KOPT-K1 (cell line): ENCODE data around the gene MT1B.

Experiments used
- H3K27ac ChIP-seq: fragments of 200-600 bp; sonication (generic); 2 replicates; pipeline ENCODE4 v1.5.1; 2016; ENCODE audit warnings: antibody characterized with exemption, mild to moderate bottlenecking, low read depth, low read length; ENCODE audit not compliant: poor library complexity, severe bottlenecking
- H3K36me3 ChIP-seq: fragments of 200-600 bp; sonication (generic); 2 replicates; pipeline ENCODE4 v1.5.1; 2017; ENCODE audit warnings: antibody characterized with exemption, mild to moderate bottlenecking, low read length, moderate library complexity; ENCODE audit not compliant: insufficient read depth
- H3K9me3 ChIP-seq: fragments of 200-600 bp; sonication (generic); 2 replicates; pipeline ENCODE4 v1.5.1; 2017; ENCODE audit warnings: antibody characterized with exemption, low read length, mild to moderate bottlenecking; ENCODE audit not compliant: insufficient read depth, poor library complexity, severe bottlenecking

The MT1B gene

DNA sequence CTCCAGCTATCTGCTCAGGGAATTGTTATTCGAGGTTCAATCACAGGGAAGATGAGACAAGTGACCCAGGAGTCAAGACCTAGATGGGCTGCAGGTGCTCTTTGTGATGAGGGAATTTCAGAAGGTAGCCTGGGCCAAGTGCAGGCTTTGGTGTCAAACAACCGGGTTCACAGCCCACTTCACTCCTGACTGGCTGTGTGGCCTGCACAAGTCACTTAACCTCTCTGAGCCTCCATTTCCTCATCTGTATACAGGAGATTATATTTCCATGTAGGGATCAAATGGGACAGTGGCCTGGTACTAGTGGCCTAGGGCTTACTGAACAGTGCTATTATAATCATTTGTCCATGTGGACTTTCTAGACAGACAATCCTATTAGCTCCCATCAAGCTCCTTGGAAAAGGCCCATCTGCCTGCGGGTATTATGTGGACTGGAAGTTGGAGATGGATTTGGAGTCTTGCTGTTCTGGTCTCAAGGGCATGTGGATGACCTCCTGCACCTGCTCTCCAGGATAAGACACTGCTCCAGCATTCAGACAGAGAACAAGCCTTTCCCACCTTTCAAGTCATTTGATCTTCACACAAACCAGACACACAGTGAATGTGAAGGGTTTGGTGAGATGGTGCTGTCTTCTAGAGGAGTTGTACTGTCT, 27.5 kb downstream of the MT1B start:
- Histone ChIP-seq H3K27ac (no peak overlapping the region), H3K36me3 (no peaks in the 10 kb centered on the region), H3K9me3 (no peaks in the 10 kb centered on the region)

GRCh38 chr16:56679818-56680217, 28.1 kb downstream of the MT1B start:
- Histone ChIP-seq H3K9me3 (no peaks in the 10 kb centered on the region), H3K27ac (no peak overlapping the region), H3K36me3 (no peaks in the 10 kb centered on the region)

DNA sequence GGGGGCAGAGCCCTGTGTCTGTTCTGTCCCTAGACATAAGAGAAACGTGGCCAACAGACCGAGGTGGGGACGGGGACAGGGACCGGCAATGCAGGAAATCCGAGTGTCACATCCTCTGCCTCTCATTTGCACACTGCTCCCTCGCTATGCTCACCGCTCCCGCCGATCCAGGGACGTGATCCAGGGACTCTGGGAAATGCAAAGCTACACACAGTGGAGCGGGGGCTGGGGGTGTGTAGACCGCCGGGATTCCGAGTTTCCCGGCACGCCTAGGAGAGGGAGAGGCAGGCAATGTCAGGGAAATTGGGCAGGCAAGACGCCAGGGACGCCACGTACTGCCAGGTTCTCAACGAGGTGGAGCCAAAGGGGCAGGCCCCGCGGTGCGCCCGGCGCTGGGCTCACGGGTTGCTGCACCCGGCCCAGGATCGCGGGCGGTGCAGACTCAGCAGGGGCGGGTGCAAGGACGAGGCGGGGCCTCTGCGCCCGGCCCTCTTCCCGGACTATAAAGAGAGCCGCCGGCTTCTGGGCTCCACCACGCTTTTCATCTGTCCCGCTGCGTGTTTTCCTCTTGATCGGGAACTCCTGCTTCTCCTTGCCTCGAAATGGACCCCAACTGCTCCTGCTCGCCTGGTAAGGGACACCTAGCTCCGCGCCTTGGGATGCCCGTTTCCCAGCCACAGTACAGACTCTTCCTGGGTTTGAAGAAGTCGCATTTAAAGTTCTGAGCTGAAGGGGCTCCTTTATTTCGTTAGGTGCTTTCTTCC, 30.4 kb downstream of the MT1B start, which contains the start of gene MT1X:
Gene MT1X (plus strand): TSS at position 532 of the 764 bp plus-strand sequence. CDS start 71 bp downstream, at position 603.
- Histone ChIP-seq H3K27ac (peak within 1 kb of the TSS; percentile 45), H3K36me3 (no peaks in the 10 kb centered on the region), H3K9me3 (peaks cover 9% of the 10 kb centered on the region)

DNA sequence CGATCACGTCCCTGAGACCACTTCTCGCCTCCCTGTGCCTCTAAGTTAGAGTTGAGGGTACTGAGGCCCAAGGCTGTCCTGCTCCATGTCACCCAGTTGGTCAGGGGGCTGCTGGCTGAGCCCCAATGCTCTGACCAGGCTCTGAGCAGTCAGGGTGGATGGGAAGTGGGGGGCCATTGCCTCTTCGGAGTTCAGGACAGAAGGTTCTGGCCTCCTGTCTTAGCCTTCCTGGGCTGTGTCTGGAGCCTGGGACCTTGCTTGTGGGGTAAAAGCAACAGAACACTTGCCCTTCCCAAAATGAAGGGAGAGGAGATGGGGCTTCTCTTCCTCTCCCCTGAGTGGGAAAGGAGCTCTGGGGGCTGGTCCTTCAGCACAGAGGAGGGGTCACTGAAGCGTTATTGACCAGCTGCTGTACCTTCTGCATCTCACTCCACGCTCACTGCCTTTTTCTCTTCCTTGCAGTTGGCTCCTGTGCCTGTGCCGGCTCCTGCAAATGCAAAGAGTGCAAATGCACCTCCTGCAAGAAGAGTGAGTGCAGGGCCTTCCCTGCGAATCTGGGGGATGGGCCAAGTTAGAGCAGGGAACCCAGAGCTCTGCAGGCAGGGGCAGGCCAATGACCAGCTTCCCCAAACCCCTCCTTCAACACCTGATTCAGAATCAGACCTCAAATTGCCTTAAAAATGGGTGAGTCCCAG, 31.2 kb downstream of the MT1B start:
- Histone ChIP-seq H3K36me3 (no peaks in the 10 kb centered on the region), H3K27ac (peak overlapping the region; percentile 45), H3K9me3 (peaks cover 10% of the 10 kb centered on the region)

DNA sequence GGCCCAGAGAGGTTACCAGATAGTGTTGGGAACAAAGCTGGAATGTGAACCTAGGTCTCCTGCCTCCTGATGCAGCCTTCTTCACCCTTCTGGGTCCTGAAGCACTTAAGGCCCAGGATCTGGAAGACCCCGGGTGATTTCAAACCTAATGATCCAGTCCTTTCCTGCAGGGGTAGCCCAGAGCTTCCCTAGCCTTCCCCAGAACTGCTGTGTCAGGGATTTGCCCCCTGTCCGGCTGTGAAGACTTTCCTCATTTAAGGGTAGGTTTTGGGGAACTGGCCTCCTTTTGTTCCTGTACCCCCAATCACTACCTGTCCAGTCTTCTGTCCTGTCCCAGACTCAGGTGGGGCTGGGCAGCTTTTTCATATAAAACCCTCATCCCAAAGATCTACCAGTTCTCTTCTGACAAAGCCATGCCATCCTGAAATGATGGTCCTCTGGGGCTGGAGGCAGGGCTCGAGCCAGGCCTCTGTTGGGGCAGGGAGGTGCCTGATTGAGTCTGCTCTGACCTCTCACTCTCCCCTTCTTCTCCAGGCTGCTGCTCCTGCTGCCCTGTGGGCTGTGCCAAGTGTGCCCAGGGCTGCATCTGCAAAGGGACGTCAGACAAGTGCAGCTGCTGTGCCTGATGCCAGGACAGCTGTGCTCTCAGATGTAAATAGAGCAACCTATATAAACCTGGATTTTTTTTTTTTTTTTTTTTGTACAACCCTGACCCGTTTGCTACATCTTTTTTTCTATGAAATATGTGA, 31.9 kb downstream of the MT1B start:
- Histone ChIP-seq H3K9me3 (peaks cover 10% of the 10 kb centered on the region), H3K27ac (no peak overlapping the region)

GRCh38 chr16:56684256-56684925, 32.7 kb downstream of the MT1B start:
- Histone ChIP-seq H3K36me3 (no peaks in the 10 kb centered on the region), H3K9me3 (peaks cover 10% of the 10 kb centered on the region), H3K27ac (no peak overlapping the region)

More for the DNA sequence above, 31.9 kb downstream of the MT1B start:
- no peaks in the 10 kb centered on the region for H3K36me3 ChIP-seq

DNA sequence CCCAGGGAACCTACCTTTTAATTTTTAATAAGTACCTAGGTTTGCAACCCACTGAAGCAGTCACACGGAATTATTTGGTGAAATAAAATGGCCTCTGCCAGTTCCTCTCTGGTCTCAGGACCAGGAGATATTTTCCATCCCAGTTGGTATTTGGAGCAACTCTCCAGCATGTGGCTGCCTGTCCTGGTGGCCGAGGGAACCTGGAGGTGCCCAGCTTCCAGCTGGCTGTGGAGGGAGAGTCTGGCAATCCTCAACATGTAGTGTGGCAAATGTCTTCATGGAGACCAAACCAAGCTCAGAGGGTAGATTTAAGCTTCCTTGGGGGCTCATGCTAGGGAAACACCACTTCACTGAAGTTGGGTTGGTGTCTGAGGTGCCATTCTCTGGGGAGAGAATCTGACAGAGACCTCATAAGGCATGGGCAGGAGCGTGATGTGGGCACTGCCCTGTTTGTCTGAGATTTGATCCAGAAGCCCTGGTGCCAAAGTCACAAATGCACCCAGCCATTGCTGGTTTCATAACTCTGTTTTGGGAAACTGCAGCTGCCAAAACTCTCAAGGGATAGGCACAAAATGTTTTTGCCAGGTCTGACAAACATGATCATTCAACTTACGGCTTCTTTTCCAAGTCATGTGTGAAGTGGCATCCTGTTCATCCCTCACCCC, 33.4 kb downstream of the MT1B start:
- Histone ChIP-seq H3K36me3 (no peaks in the 10 kb centered on the region), H3K27ac (no peak overlapping the region), H3K9me3 (peaks cover 10% of the 10 kb centered on the region)

DNA sequence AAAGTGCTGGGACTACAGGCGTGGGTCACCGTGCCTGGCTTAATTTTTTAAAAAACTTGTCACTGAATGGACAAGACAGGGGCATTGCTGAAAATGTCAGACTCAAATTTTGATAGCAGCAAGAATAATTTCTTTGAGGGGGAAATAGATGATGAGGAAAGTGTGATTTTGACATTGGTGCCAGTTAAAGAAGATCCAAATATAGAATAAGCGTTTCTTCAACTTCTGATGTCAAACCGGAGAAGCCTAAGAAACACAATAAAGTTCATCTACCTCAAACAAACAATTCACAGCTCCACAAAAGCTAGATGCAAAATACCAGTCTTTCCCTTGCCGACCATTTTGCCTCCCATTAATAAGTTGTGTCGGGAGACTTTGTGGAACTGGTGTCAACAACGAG, 35.1 kb downstream of the MT1B start:
- H3K9me3 ChIP-seq: peaks cover 10% of the 10 kb centered on the region
- H3K36me3 ChIP-seq: no peaks in the 10 kb centered on the region
- H3K27ac ChIP-seq: no peak overlapping the region

- Histone ChIP-seq H3K9me3 (peaks cover 10% of the 10 kb centered on the region), H3K36me3 (no peaks in the 10 kb centered on the region), H3K27ac (no peak overlapping the region)
Observed at GRCh38 chr16:56688762-56689161, 37.1 kb downstream of the MT1B start.

DNA sequence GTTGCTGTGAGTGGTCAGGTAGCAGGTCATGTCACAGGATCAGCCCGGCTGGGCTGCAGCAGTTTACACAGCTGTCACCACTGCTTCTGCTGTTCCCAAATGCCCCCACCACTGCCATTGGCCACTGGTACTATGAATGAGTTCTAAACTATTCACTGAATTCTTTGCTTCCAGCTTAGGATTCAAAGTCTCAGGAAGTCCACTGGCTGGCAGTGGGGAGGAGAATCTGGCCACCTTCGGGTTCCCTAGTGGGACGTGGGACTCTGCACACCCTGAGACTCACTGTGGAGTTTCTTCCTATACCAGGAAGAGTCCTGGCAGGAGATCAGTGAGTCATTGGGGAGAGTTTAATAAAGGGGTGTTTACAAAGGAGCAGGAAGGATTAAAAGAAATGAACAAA, 37.5 kb downstream of the MT1B start:
- Histone ChIP-seq H3K27ac (no peak overlapping the region), H3K36me3 (no peaks in the 10 kb centered on the region), H3K9me3 (peaks cover 10% of the 10 kb centered on the region)

- no peaks in the 10 kb centered on the region for H3K36me3 ChIP-seq
- H3K9me3 ChIP-seq: peaks cover 10% of the 10 kb centered on the region
- H3K27ac ChIP-seq: no peak overlapping the region
Observed at GRCh38 chr16:56690420-56691122, 38.9 kb downstream of the MT1B start.

DNA sequence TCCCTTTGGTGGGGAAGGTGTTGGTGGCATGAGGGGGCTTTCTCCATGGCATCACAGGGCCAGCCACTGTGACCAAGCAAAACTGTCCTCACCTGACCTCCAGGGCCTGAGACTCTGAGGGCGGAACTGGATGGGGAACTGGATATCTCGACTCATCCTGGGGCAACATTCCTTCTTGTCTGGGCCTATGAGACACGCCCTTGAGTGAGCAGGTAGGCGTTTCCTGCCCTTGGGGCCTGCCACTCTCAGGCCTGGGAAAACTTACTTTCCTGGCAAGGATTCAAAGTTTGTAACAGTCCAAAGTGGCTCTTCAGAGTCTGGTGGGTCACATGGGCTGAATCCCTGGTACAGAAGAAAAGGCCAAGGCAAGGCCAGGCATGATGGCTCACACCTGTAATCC, 40.2 kb downstream of the MT1B start:
- no peaks in the 10 kb centered on the region for H3K36me3 ChIP-seq
- H3K9me3 ChIP-seq: peaks cover 3% of the 10 kb centered on the region
- H3K27ac ChIP-seq: no peak overlapping the region

GRCh38 chr16:56695246-56695645, 43.6 kb downstream of the MT1B start:
- Histone ChIP-seq H3K27ac (no peak overlapping the region), H3K36me3 (no peaks in the 10 kb centered on the region), H3K9me3 (no peaks in the 10 kb centered on the region)
